NT2/D1 (cell line): ENCODE results near the gene CHRNE.
"Not testable (repeated sequence)": the region's sequence is repeated elsewhere in the genome, so short reads cannot be mapped to it uniquely, and the experiment has no call there.

ENCODE experiments used
- DNase-seq: peaks from one replicate; pipeline ENCODE4 v3.0.0-alpha.2; 2011; ENCODE audit warnings: low read depth, low spot score
- H3K27me3 ChIP-seq: 2 replicates; pipeline ENCODE4 v1.6.0; 2011; ENCODE audit warnings: mild to moderate bottlenecking; ENCODE audit not compliant: insufficient read length, insufficient read depth
- H3K36me3 ChIP-seq: 2 replicates; pipeline ENCODE4 v1.6.1; 2011; ENCODE audit warnings: mild to moderate bottlenecking, low read length, mixed read lengths; ENCODE audit not compliant: insufficient read depth, insufficient read length
- H3K4me1 ChIP-seq: 2 replicates; pipeline ENCODE4 v1.5.1; 2011; ENCODE audit not compliant: insufficient read depth, insufficient read length
- H3K4me3 ChIP-seq: 2 replicates; pipeline ENCODE4 v1.5.1; 2011; ENCODE audit warnings: low read depth; ENCODE audit not compliant: insufficient read length
- H3K9ac ChIP-seq: 2 replicates; pipeline ENCODE4 v1.6.0; 2011; ENCODE audit warnings: low read depth; ENCODE audit not compliant: insufficient read length
- H3K9me3 ChIP-seq: 2 replicates; pipeline ENCODE4 v1.5.1; 2011; ENCODE audit warnings: mild to moderate bottlenecking, low read length; ENCODE audit not compliant: insufficient read depth
- SUZ12 ChIP-seq: IDR thresholded peaks from 2 replicates; pipeline ENCODE4 v1.6.1; 2011; ENCODE audit not compliant: insufficient read length, insufficient read depth; ENCODE audit errors: extremely low read depth
- YY1 ChIP-seq: IDR thresholded peaks from 2 replicates; pipeline ENCODE4 v1.6.1; 2011; ENCODE audit not compliant: insufficient read length, insufficient read depth
- ZNF274 ChIP-seq: IDR thresholded peaks from 2 replicates; pipeline ENCODE4 v1.6.1; 2011; ENCODE audit warnings: mild to moderate bottlenecking, low read depth, low read length

CHRNE gene

GRCh38 chr17:4877089-4877488 is 25.8 kb downstream of the CHRNE start:
- Histone ChIP-seq H3K9me3 (no peaks in the 10 kb centered on the region), H3K27me3 (no peaks in the 10 kb centered on the region), H3K36me3 (peaks cover 9% of the 10 kb centered on the region), H3K4me1 (peaks cover 2% of the 10 kb centered on the region), H3K9ac (no peak overlapping the region), H3K4me3 (no peak overlapping the region)
- no peak for DNase-seq
- TF ChIP-seq ZNF274 (no peak), YY1 (no peak), SUZ12 (no peak)

GRCh38 chr17:4872786-4873185 is 30.1 kb downstream of the CHRNE start:
- Histone ChIP-seq H3K9me3 (no peaks in the 10 kb centered on the region), H3K4me3 (no peak overlapping the region), H3K9ac (no peak overlapping the region), H3K36me3 (no peaks in the 10 kb centered on the region), H3K27me3 (no peaks in the 10 kb centered on the region), H3K4me1 (peaks cover 2% of the 10 kb centered on the region)
- no peak for DNase-seq
- TF ChIP-seq YY1: no peak
- no peak for TF ChIP-seq ZNF274
- TF ChIP-seq SUZ12: no peak

GRCh38 chr17:4870855-4871254 is 32.0 kb downstream of the CHRNE start:
- H3K36me3 ChIP-seq: no peaks in the 10 kb centered on the region
- no peaks in the 10 kb centered on the region for H3K4me1 ChIP-seq
- no peak for DNase-seq

GRCh38 chr17:4869058-4869998 is 33.6 kb downstream of the CHRNE start:
- not testable (repeated sequence) for H3K9me3 ChIP-seq, DNase-seq, H3K9ac ChIP-seq, H3K27me3 ChIP-seq, H3K4me1 ChIP-seq, H3K36me3 ChIP-seq, H3K4me3 ChIP-seq

More at GRCh38 chr17:4870855-4871254, 32.0 kb downstream of the CHRNE start:
- H3K4me3 ChIP-seq: no peak overlapping the region
- no peak overlapping the region for H3K9ac ChIP-seq
- H3K27me3 ChIP-seq: no peaks in the 10 kb centered on the region
- no peaks in the 10 kb centered on the region for H3K9me3 ChIP-seq
- TF ChIP-seq YY1: no peak
- TF ChIP-seq ZNF274: no peak
- TF ChIP-seq SUZ12: no peak

- H3K4me1 ChIP-seq, DNase-seq, H3K4me3 ChIP-seq, H3K9ac ChIP-seq, H3K9me3 ChIP-seq, H3K27me3 ChIP-seq, H3K36me3 ChIP-seq: not testable (repeated sequence)
Measured at GRCh38 chr17:4867535-4867934, 35.4 kb downstream of the CHRNE start.

GRCh38 chr17:4863321-4863720 is 39.6 kb downstream of the CHRNE start:
- Histone ChIP-seq H3K36me3 (peaks cover 8% of the 10 kb centered on the region), H3K27me3 (no peaks in the 10 kb centered on the region), H3K4me1 (peaks cover 10% of the 10 kb centered on the region), H3K9me3 (no peaks in the 10 kb centered on the region), H3K9ac (no peak overlapping the region), H3K4me3 (no peak overlapping the region)
- TF ChIP-seq SUZ12: no peak
- TF ChIP-seq YY1: no peak
- no peak for TF ChIP-seq ZNF274
- no peak for DNase-seq

GRCh38 chr17:4862720-4863119 is 40.2 kb downstream of the CHRNE start:
- H3K9ac ChIP-seq: no peak overlapping the region
- TF ChIP-seq YY1 (no peak), SUZ12 (no peak), ZNF274 (no peak)
- no peak for DNase-seq

GRCh38 chr17:4861052-4861451 is 41.8 kb downstream of the CHRNE start:
- no peak overlapping the region for H3K9ac ChIP-seq
- H3K4me3 ChIP-seq: no peak overlapping the region
- TF ChIP-seq SUZ12: no peak
- TF ChIP-seq YY1: no peak
- TF ChIP-seq ZNF274: no peak
- peaks cover 19% of the 10 kb centered on the region for H3K4me1 ChIP-seq
- no peaks in the 10 kb centered on the region for H3K9me3 ChIP-seq
- no peak for DNase-seq
- no peaks in the 10 kb centered on the region for H3K27me3 ChIP-seq
- peaks cover 12% of the 10 kb centered on the region for H3K36me3 ChIP-seq

More at GRCh38 chr17:4862720-4863119, 40.2 kb downstream of the CHRNE start:
- Histone ChIP-seq H3K27me3 (no peaks in the 10 kb centered on the region), H3K4me1 (peaks cover 11% of the 10 kb centered on the region), H3K9me3 (no peaks in the 10 kb centered on the region), H3K36me3 (peaks cover 8% of the 10 kb centered on the region), H3K4me3 (no peak overlapping the region)
